NT2/D1 (cell line): ENCODE data around the gene CCDC85C.
A peak's percentile ranks its signal among the peaks of the same experiment; 100 is the strongest.

ENCODE experiments used
- DNase-seq: peaks from one replicate; pipeline ENCODE4 v3.0.0-alpha.2; 2011; ENCODE audit warnings: low read depth, low spot score
- H3K27me3 ChIP-seq: 2 replicates; pipeline ENCODE4 v1.6.0; 2011; ENCODE audit warnings: mild to moderate bottlenecking; ENCODE audit not compliant: insufficient read length, insufficient read depth
- H3K36me3 ChIP-seq: 2 replicates; pipeline ENCODE4 v1.6.1; 2011; ENCODE audit warnings: mild to moderate bottlenecking, low read length, mixed read lengths; ENCODE audit not compliant: insufficient read depth, insufficient read length
- H3K4me1 ChIP-seq: 2 replicates; pipeline ENCODE4 v1.5.1; 2011; ENCODE audit not compliant: insufficient read depth, insufficient read length
- H3K4me3 ChIP-seq: 2 replicates; pipeline ENCODE4 v1.5.1; 2011; ENCODE audit warnings: low read depth; ENCODE audit not compliant: insufficient read length
- H3K9ac ChIP-seq: 2 replicates; pipeline ENCODE4 v1.6.0; 2011; ENCODE audit warnings: low read depth; ENCODE audit not compliant: insufficient read length
- H3K9me3 ChIP-seq: 2 replicates; pipeline ENCODE4 v1.5.1; 2011; ENCODE audit warnings: mild to moderate bottlenecking, low read length; ENCODE audit not compliant: insufficient read depth
- SUZ12 ChIP-seq: IDR thresholded peaks from 2 replicates; pipeline ENCODE4 v1.6.1; 2011; ENCODE audit not compliant: insufficient read length, insufficient read depth; ENCODE audit errors: extremely low read depth
- YY1 ChIP-seq: IDR thresholded peaks from 2 replicates; pipeline ENCODE4 v1.6.1; 2011; ENCODE audit not compliant: insufficient read length, insufficient read depth
- ZNF274 ChIP-seq: IDR thresholded peaks from 2 replicates; pipeline ENCODE4 v1.6.1; 2011; ENCODE audit warnings: mild to moderate bottlenecking, low read depth, low read length

CCDC85C gene

GRCh38 chr14:99521176-99522024, 82.6 kb downstream of the CCDC85C start:
- Histone ChIP-seq H3K4me1 (peaks cover 32% of the 10 kb centered on the region), H3K4me3 (no peak overlapping the region), H3K36me3 (peaks cover 26% of the 10 kb centered on the region), H3K9ac (peak overlapping the region; percentile 72), H3K9me3 (no peaks in the 10 kb centered on the region), H3K27me3 (no peaks in the 10 kb centered on the region)
- no peak for DNase-seq
- TF ChIP-seq SUZ12 (no peak), YY1 (no peak), ZNF274 (no peak)

GRCh38 chr14:99520571-99521081, 83.4 kb downstream of the CCDC85C start:
- no peak overlapping the region for H3K4me3 ChIP-seq
- peaks cover 32% of the 10 kb centered on the region for H3K36me3 ChIP-seq
- TF ChIP-seq SUZ12 (no peak), ZNF274 (no peak), YY1 (no peak)
- DNase-seq, result no peak
- H3K4me1 ChIP-seq, result peaks cover 26% of the 10 kb centered on the region
- no peaks in the 10 kb centered on the region for H3K27me3 ChIP-seq
- no peaks in the 10 kb centered on the region for H3K9me3 ChIP-seq
- peak overlapping the region; percentile 32 for H3K9ac ChIP-seq

GRCh38 chr14:99519931-99520421, 84.0 kb downstream of the CCDC85C start:
- TF ChIP-seq SUZ12 (no peak), ZNF274 (no peak), YY1 (no peak)
- H3K27me3 ChIP-seq, result no peaks in the 10 kb centered on the region
- no peak overlapping the region for H3K4me3 ChIP-seq
- H3K36me3 ChIP-seq, result peaks cover 37% of the 10 kb centered on the region
- no peak overlapping the region for H3K9ac ChIP-seq
- peaks cover 21% of the 10 kb centered on the region for H3K4me1 ChIP-seq
- DNase-seq, result no peak
- H3K9me3 ChIP-seq, result no peaks in the 10 kb centered on the region

GRCh38 chr14:99519347-99519881, 84.6 kb downstream of the CCDC85C start:
- TF ChIP-seq YY1 (no peak), ZNF274 (no peak)
- Histone ChIP-seq H3K9ac (no peak overlapping the region), H3K36me3 (peaks cover 42% of the 10 kb centered on the region), H3K4me3 (no peak overlapping the region), H3K9me3 (no peaks in the 10 kb centered on the region), H3K27me3 (no peaks in the 10 kb centered on the region), H3K4me1 (peaks cover 20% of the 10 kb centered on the region)
- DNase-seq, result no peak

- Histone ChIP-seq H3K9me3 (no peaks in the 10 kb centered on the region), H3K4me3 (no peak overlapping the region), H3K36me3 (peaks cover 49% of the 10 kb centered on the region), H3K27me3 (no peaks in the 10 kb centered on the region), H3K9ac (no peak overlapping the region), H3K4me1 (peaks cover 20% of the 10 kb centered on the region)
- TF ChIP-seq YY1 (no peak), SUZ12 (no peak), ZNF274 (no peak)
- no peak for DNase-seq
Observed at GRCh38 chr14:99518441-99519346, 85.3 kb downstream of the CCDC85C start.

GRCh38 chr14:99517643-99518381, 86.2 kb downstream of the CCDC85C start:
- Histone ChIP-seq H3K9ac (no peak overlapping the region), H3K9me3 (no peaks in the 10 kb centered on the region)

More at GRCh38 chr14:99517643-99518381, 86.2 kb downstream of the CCDC85C start:
- TF ChIP-seq SUZ12 (no peak), YY1 (no peak), ZNF274 (no peak)
- DNase-seq, result no peak
- peaks cover 14% of the 10 kb centered on the region for H3K4me1 ChIP-seq
- no peaks in the 10 kb centered on the region for H3K27me3 ChIP-seq
- H3K36me3 ChIP-seq, result peaks cover 58% of the 10 kb centered on the region
- no peak overlapping the region for H3K4me3 ChIP-seq
